Endodermal cell (in vitro differentiated cells): Measurements from ENCODE around the gene PHGDH. TPM values are rescaled to one million over a fixed set of nuclear protein-coding genes. Genes with fewer than 3 reads are reported as not detected.

Experiments used
- DNase-seq: peaks from one replicate; pipeline ENCODE4 v3.0.0-alpha.2; 2017
- H3K27ac ChIP-seq: 2 replicates; pipeline ENCODE4 v1.5.1; 2013; ENCODE audit warnings: mild to moderate bottlenecking, low read depth, low read length, moderate library complexity
- H3K27me3 ChIP-seq: 2 replicates; pipeline ENCODE4 v1.6.1; 2013; ENCODE audit warnings: mild to moderate bottlenecking, low read length, moderate library complexity; ENCODE audit not compliant: insufficient read depth, control insufficient read depth, poor library complexity, severe bottlenecking
- H3K36me3 ChIP-seq: 2 replicates; pipeline ENCODE4 v1.7.0; 2013; ENCODE audit warnings: mild to moderate bottlenecking, low read length, moderate library complexity; ENCODE audit not compliant: control insufficient read depth, insufficient read depth
- H3K4me1 ChIP-seq: one replicate; pipeline ENCODE4 v1.7.0; 2013; ENCODE audit warnings: low read length; ENCODE audit not compliant: control insufficient read depth, insufficient read depth
- H3K4me3 ChIP-seq: 2 replicates; pipeline ENCODE4 v1.5.1; 2013; ENCODE audit warnings: mild to moderate bottlenecking, low read length, moderate library complexity
- H3K9ac ChIP-seq: 2 replicates; pipeline ENCODE4 v1.6.1; 2013; ENCODE audit warnings: mild to moderate bottlenecking, low read length, moderate library complexity; ENCODE audit not compliant: poor library complexity, severe bottlenecking; ENCODE audit errors: extremely low read depth
- H3K9me3 ChIP-seq: 2 replicates; pipeline ENCODE4 v1.6.1; 2013; ENCODE audit warnings: mild to moderate bottlenecking, low read length, moderate library complexity; ENCODE audit not compliant: control insufficient read depth
- H3K27ac Mint-ChIP-seq: 2 replicates; pipeline ENCODE4 v1.8.0; 2020; ENCODE audit warnings: mixed read lengths
- H3K27me3 Mint-ChIP-seq: 2 replicates; pipeline ENCODE4 v1.8.0; 2021; ENCODE audit warnings: mild to moderate bottlenecking, mixed read lengths; ENCODE audit not compliant: insufficient read depth
- H3K36me3 Mint-ChIP-seq: 2 replicates; pipeline ENCODE4 v1.8.0; 2020; ENCODE audit warnings: low read depth, mixed read lengths
- H3K4me1 Mint-ChIP-seq: 2 replicates; pipeline ENCODE4 v1.8.0; 2020; ENCODE audit warnings: mixed read lengths
- H3K4me3 Mint-ChIP-seq: 2 replicates; pipeline ENCODE4 v1.8.0; 2020; ENCODE audit warnings: mild to moderate bottlenecking, moderate library complexity, mixed read lengths
- H3K9me3 Mint-ChIP-seq: 2 replicates; pipeline ENCODE4 v1.8.0; 2020; ENCODE audit warnings: mild to moderate bottlenecking, mixed read lengths
- WGBS, 2 experiments: methylation state at CpG; one replicate each; pipeline versions ENCODE4 v1.1.5 to v1.1.7; 2013; ENCODE audit warnings: missing lambda C conversion rate in 2 of 2, mixed read lengths in 1 of 2; ENCODE audit not compliant: insufficient coverage in 1 of 2, insufficient read length in 1 of 2; 5-methylcytosine and 5-hydroxymethylcytosine counted together
- total RNA-seq, 2 donors: library from RNA; stranded (reverse); fragmentation: NEBNext Ultra II Directional in 1 of 2; extraction: Animal tissue kit (Norgen Biotek cat#: 25700) in 1 of 2; gene quantifications; 2 replicates in 1 of 2; 3 replicates in 1 of 2; pipeline ENCODE4 v1.2.1, GENCODE V29; 2021
- TF ChIP-seq, protein P1 (sequence below): fragments of 200-600 bp; sonication (generic); conservative IDR thresholded peaks from 2 replicates; pipeline ENCODE4 v1.5.0; 2021; ENCODE audit warnings: antibody characterized with exemption, mild to moderate bottlenecking

PHGDH gene
- total RNA-seq, 2 donors from 2014 or later, result 156 to 176 TPM

- TF ChIP-seq, protein P1, sequence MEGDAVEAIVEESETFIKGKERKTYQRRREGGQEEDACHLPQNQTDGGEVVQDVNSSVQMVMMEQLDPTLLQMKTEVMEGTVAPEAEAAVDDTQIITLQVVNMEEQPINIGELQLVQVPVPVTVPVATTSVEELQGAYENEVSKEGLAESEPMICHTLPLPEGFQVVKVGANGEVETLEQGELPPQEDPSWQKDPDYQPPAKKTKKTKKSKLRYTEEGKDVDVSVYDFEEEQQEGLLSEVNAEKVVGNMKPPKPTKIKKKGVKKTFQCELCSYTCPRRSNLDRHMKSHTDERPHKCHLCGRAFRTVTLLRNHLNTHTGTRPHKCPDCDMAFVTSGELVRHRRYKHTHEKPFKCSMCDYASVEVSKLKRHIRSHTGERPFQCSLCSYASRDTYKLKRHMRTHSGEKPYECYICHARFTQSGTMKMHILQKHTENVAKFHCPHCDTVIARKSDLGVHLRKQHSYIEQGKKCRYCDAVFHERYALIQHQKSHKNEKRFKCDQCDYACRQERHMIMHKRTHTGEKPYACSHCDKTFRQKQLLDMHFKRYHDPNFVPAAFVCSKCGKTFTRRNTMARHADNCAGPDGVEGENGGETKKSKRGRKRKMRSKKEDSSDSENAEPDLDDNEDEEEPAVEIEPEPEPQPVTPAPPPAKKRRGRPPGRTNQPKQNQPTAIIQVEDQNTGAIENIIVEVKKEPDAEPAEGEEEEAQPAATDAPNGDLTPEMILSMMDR, result peak; percentile 16
- no peaks in the 10 kb centered on the region for H3K27me3 Mint-ChIP-seq
- no peaks in the 10 kb centered on the region for H3K27me3 ChIP-seq
- no peak overlapping the region for H3K4me3 ChIP-seq
- peaks cover 8% of the 10 kb centered on the region for H3K36me3 ChIP-seq
- H3K4me3 Mint-ChIP-seq, result no peak overlapping the region
- no peak overlapping the region for H3K27ac ChIP-seq
- H3K9ac ChIP-seq, result no peak overlapping the region
- peak; percentile 59 for DNase-seq
- peak overlapping the region; percentile 67 for H3K27ac Mint-ChIP-seq
- WGBS, 2 experiments, result 84 to 92% methylated on average over 5 of the region's 5 CpGs
- no peaks in the 10 kb centered on the region for H3K9me3 ChIP-seq
- H3K4me1 Mint-ChIP-seq, result peaks cover 44% of the 10 kb centered on the region
- H3K9me3 Mint-ChIP-seq, result no peaks in the 10 kb centered on the region
- H3K4me1 ChIP-seq, result peaks cover 12% of the 10 kb centered on the region
- peaks cover 8% of the 10 kb centered on the region for H3K36me3 Mint-ChIP-seq
Observed at GRCh38 chr1:119715542-119715941, 3.8 kb downstream of the PHGDH start.

- no peaks in the 10 kb centered on the region for H3K9me3 Mint-ChIP-seq
- Histone ChIP-seq H3K4me1 (peaks cover 9% of the 10 kb centered on the region), H3K9ac (no peak overlapping the region), H3K36me3 (peaks cover 36% of the 10 kb centered on the region), H3K27ac (no peak overlapping the region), H3K4me3 (no peak overlapping the region), H3K27me3 (no peaks in the 10 kb centered on the region), H3K9me3 (no peaks in the 10 kb centered on the region)
- DNase-seq, result no peak
- peaks cover 38% of the 10 kb centered on the region for H3K4me1 Mint-ChIP-seq
- TF ChIP-seq, protein P1, result no peak
- H3K36me3 Mint-ChIP-seq, result peaks cover 36% of the 10 kb centered on the region
- no peaks in the 10 kb centered on the region for H3K27me3 Mint-ChIP-seq
- H3K27ac Mint-ChIP-seq, result no peak overlapping the region
- no peak overlapping the region for H3K4me3 Mint-ChIP-seq
Observed at GRCh38 chr1:119718409-119718808, 6.7 kb downstream of the PHGDH start.

DNA sequence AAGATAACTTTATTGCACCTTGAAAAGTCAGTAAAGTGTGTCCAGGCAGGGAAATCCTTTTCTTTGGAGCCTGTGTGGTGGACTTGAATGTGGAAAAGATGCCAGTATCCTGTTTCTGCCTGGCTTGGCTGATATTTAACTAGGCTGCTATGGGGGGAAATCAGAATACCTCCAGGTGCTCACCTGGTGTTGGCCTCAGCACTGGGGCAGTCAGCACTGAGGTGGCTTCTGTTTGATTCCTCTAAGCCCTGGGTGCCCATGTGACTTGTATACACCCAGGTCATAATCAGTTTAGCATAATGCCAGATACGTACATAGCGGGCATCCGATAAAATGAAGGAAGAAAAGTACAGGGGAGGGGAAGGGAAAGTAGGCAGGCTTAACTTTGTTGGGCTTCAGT is 7.2 kb downstream of the PHGDH start:
- H3K27me3 ChIP-seq, result no peaks in the 10 kb centered on the region
- no peak overlapping the region for H3K4me3 Mint-ChIP-seq
- H3K27ac Mint-ChIP-seq, result peak overlapping the region; percentile 10
- H3K36me3 Mint-ChIP-seq, result peaks cover 42% of the 10 kb centered on the region
- no peak overlapping the region for H3K9ac ChIP-seq
- peak; percentile 29 for DNase-seq
- no peaks in the 10 kb centered on the region for H3K9me3 ChIP-seq
- H3K4me1 ChIP-seq, result peaks cover 7% of the 10 kb centered on the region
- no peaks in the 10 kb centered on the region for H3K27me3 Mint-ChIP-seq
- TF ChIP-seq, protein P1, result no peak
- no peak overlapping the region for H3K27ac ChIP-seq
- H3K4me1 Mint-ChIP-seq, result peaks cover 33% of the 10 kb centered on the region
- no peaks in the 10 kb centered on the region for H3K9me3 Mint-ChIP-seq
- H3K4me3 ChIP-seq, result no peak overlapping the region
- H3K36me3 ChIP-seq, result peaks cover 42% of the 10 kb centered on the region
- WGBS, 2 experiments, result 92 to 96% methylated on average over 3 of the region's 3 CpGs
